WTC11 (cell line): Measurements from ENCODE around the gene CERCAM.

Experiments used
- ATF1 ChIP-seq: sonication (generic); formaldehyde crosslinking; IDR thresholded peaks from 2 replicates; pipeline ENCODE4 v1.8.1; 2023; ENCODE audit warnings: mild to moderate bottlenecking, moderate library complexity, missing genetic modification reagents
- NR2C2 ChIP-seq: sonication (generic); formaldehyde crosslinking; IDR thresholded peaks from 2 replicates; pipeline ENCODE4 v1.8.0; 2022; ENCODE audit warnings: mild to moderate bottlenecking, missing genetic modification reagents
- RELA ChIP-seq: sonication (generic); formaldehyde crosslinking; IDR thresholded peaks from 2 replicates; pipeline ENCODE4 v1.8.1; 2022; ENCODE audit warnings: missing genetic modification reagents, mild to moderate bottlenecking, borderline replicate concordance
- TP53 ChIP-seq: sonication (generic); formaldehyde crosslinking; IDR thresholded peaks from 2 replicates; pipeline ENCODE4 v1.8.1; 2023; ENCODE audit warnings: mild to moderate bottlenecking, missing genetic modification reagents
- ZNF121 ChIP-seq: sonication (generic); formaldehyde crosslinking; IDR thresholded peaks from 2 replicates; pipeline ENCODE4 v1.8.0; 2023; ENCODE audit warnings: missing genetic modification reagents
- TF ChIP-seq, protein P1 (sequence below): fragments of 200-600 bp; IDR thresholded peaks from 2 replicates; pipeline ENCODE4 v1.8.0; 2022; ENCODE audit warnings: antibody characterized with exemption

DNA sequence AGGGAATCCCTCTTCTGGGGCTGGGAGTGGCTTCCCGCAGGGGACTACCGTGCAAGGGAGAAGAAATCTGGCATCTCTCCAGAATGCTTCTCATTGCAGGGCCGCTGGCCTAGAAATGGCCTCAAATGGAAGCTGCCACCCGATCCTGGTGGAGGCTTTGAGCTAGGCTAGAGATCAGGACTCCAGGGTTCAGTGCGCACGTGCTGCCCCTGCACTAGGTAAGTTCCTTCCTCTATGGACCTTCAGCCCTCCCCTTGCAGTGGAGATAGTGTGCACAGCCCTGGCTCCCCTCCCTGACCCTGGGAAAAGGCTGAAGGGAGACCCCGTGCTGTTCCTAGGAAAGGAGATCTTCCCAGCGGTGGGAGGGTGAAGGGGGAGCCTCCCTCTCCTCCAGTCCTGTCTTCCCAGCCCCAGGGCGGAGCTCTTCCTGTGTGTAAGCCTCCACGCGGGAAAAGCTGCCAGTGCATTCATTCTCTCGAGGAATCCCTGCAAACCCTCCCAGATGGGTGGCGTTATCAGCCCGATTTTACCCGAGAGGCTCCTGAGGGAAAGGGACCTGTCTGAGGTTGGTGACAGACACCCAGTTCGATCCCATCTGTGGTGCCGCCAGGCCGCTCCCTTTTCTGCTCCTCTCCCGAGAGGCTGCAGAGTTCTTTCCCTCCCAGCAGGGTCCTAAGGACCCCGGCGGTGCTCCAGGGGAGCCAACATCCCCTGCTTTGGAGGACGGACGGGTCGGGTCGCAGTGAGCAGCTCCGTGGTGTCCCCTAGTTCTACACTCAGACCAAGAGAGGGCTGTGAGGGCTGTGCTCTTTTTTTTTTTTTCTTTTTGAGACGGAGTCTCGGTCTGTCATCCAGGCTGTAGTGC lies 1.4 kb upstream of the CERCAM start:
- TF ChIP-seq, protein P1, sequence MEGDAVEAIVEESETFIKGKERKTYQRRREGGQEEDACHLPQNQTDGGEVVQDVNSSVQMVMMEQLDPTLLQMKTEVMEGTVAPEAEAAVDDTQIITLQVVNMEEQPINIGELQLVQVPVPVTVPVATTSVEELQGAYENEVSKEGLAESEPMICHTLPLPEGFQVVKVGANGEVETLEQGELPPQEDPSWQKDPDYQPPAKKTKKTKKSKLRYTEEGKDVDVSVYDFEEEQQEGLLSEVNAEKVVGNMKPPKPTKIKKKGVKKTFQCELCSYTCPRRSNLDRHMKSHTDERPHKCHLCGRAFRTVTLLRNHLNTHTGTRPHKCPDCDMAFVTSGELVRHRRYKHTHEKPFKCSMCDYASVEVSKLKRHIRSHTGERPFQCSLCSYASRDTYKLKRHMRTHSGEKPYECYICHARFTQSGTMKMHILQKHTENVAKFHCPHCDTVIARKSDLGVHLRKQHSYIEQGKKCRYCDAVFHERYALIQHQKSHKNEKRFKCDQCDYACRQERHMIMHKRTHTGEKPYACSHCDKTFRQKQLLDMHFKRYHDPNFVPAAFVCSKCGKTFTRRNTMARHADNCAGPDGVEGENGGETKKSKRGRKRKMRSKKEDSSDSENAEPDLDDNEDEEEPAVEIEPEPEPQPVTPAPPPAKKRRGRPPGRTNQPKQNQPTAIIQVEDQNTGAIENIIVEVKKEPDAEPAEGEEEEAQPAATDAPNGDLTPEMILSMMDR = no peak
- no peak for TF ChIP-seq ATF1 (CRISPR knock-in tag)
- no peak for TF ChIP-seq NR2C2 (CRISPR knock-in tag)
- no peak for TF ChIP-seq RELA
- TF ChIP-seq TP53 (CRISPR knock-in tag) = no peak
- TF ChIP-seq ZNF121 (CRISPR knock-in tag) = no peak
